ENCODE measurements around the gene CDH22.

DNA sequence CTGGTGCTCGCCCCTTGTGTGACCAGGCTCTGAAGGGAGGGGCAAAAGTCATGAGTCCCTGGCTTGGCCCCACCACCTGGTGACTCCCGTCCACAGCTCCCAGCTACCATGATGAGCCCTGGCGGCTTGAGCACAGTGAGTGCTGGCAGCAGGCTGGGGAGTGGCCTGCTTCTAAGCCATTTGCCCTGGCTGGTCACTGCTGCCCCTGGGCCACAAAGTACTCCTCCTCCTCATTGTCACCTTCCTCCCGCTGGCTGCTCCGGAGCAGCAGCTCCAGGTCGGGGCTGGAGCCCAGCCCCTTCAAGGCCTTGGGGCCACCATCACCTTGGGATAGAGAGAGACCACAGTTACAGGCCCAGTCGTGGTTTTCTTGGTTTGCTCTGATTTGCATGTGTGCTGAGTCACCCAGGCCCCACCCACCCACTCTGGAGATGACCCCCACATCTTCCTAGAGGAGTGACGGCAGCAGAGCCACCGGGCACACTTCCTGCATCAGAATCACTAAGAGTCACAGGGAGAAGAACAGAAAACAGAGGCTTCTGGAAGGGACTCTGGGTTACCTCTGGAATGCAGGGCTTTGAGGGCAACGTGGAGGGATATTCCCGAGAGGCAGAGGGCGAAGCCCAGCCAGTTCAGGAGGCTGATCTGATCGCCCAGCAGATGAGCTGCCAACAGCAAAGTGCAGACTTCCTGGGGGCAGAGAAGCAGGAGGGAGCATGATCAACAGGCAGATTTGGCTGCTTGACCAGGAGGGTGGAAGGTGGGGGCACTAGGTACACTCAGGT lies 42.1 kb upstream of the CDH22 start:
- TF ChIP-seq, protein P1, sequence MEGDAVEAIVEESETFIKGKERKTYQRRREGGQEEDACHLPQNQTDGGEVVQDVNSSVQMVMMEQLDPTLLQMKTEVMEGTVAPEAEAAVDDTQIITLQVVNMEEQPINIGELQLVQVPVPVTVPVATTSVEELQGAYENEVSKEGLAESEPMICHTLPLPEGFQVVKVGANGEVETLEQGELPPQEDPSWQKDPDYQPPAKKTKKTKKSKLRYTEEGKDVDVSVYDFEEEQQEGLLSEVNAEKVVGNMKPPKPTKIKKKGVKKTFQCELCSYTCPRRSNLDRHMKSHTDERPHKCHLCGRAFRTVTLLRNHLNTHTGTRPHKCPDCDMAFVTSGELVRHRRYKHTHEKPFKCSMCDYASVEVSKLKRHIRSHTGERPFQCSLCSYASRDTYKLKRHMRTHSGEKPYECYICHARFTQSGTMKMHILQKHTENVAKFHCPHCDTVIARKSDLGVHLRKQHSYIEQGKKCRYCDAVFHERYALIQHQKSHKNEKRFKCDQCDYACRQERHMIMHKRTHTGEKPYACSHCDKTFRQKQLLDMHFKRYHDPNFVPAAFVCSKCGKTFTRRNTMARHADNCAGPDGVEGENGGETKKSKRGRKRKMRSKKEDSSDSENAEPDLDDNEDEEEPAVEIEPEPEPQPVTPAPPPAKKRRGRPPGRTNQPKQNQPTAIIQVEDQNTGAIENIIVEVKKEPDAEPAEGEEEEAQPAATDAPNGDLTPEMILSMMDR (IDR thresholded peaks at IDR 0.05) = no peak
- TF ChIP-seq TCF7L2 (IDR thresholded peaks at IDR 0.05; ENCODE audit: low read depth, low read length) = no peak
- TF ChIP-seq, protein P2, sequence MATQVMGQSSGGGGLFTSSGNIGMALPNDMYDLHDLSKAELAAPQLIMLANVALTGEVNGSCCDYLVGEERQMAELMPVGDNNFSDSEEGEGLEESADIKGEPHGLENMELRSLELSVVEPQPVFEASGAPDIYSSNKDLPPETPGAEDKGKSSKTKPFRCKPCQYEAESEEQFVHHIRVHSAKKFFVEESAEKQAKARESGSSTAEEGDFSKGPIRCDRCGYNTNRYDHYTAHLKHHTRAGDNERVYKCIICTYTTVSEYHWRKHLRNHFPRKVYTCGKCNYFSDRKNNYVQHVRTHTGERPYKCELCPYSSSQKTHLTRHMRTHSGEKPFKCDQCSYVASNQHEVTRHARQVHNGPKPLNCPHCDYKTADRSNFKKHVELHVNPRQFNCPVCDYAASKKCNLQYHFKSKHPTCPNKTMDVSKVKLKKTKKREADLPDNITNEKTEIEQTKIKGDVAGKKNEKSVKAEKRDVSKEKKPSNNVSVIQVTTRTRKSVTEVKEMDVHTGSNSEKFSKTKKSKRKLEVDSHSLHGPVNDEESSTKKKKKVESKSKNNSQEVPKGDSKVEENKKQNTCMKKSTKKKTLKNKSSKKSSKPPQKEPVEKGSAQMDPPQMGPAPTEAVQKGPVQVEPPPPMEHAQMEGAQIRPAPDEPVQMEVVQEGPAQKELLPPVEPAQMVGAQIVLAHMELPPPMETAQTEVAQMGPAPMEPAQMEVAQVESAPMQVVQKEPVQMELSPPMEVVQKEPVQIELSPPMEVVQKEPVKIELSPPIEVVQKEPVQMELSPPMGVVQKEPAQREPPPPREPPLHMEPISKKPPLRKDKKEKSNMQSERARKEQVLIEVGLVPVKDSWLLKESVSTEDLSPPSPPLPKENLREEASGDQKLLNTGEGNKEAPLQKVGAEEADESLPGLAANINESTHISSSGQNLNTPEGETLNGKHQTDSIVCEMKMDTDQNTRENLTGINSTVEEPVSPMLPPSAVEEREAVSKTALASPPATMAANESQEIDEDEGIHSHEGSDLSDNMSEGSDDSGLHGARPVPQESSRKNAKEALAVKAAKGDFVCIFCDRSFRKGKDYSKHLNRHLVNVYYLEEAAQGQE (IDR thresholded peaks at IDR 0.05; ENCODE audit: insufficient read depth in 1 of 2, low read depth in 2 of 2, low read length in 1 of 2) = no peak
